SK-N-SH (cell line): Measurements from ENCODE around the gene OLFML3. TPM values are rescaled to one million over a fixed set of nuclear protein-coding genes. Genes with fewer than 3 reads are reported as not detected.

ENCODE experiments used
- CTCF ChIA-PET: fragments of 300-600, 350-600 bp; formaldehyde crosslinking; extraction: SDS; loops from one replicate; lab custom pipeline; 2021; lab: Yijun Ruan, JAX
- POLR2A ChIA-PET: fragments of 350-600 bp; sonication (Branson Sonifier 250); formaldehyde crosslinking; extraction: SDS; loops from one replicate; lab custom pipeline; 2020; ENCODE audit warnings: antibody characterized with exemption, inconsistent platforms; lab: Yijun Ruan, JAX
- DNase-seq: peaks from one replicate; pipeline ENCODE4 v3.0.0; 2012
- H2AFZ ChIP-seq: fragments of 200-600 bp; sonication (generic); 2 replicates; pipeline ENCODE4 v1.8.1; 2016; ENCODE audit warnings: antibody characterized with exemption, mild to moderate bottlenecking, low read depth
- H3F3A ChIP-seq: fragments of 200-600 bp; sonication (generic); replicated peaks from 2 replicates; pipeline ENCODE3; 2016; ENCODE audit warnings: antibody characterized with exemption, mild to moderate bottlenecking; ENCODE audit not compliant: insufficient read depth
- H3K27ac ChIP-seq, 2 experiments: fragments of 200-500 bp in 1 of 2; fragments of 200-600 bp in 1 of 2; sonication (Bioruptor generic) in 1 of 2; sonication (generic), shearing (Covaris generic) in 1 of 2; 2 replicates each; pipeline versions ENCODE4 v1.5.1 to v1.6.1; 2014 to 2016; ENCODE audit warnings: low read depth in 2 of 2, inconsistent platforms in 1 of 2, low read length in 1 of 2, mild to moderate bottlenecking in 1 of 2, mixed read lengths in 1 of 2
- H3K27me3 ChIP-seq: fragments of 200-600 bp; sonication (generic), shearing (Covaris generic); 2 replicates; pipeline ENCODE4 v1.6.1; 2016; ENCODE audit warnings: mixed run types; ENCODE audit not compliant: insufficient read depth
- H3K36me3 ChIP-seq, 2 experiments: fragments of 200-500 bp in 1 of 2; fragments of 200-600 bp in 1 of 2; sonication (Bioruptor generic) in 1 of 2; sonication (generic) in 1 of 2; replicated peaks in 1 of 2; 2 replicates each; pipeline versions ENCODE3 to v1.5.1; 2014 to 2016; ENCODE audit warnings: low read length in 1 of 2, mild to moderate bottlenecking in 1 of 2; ENCODE audit not compliant: insufficient read depth in 2 of 2, control insufficient read depth in 1 of 2
- H3K4me1 ChIP-seq, 2 experiments: fragments of 200-500 bp in 1 of 2; fragments of 200-600 bp in 1 of 2; sonication (Bioruptor generic) in 1 of 2; sonication (generic), shearing (Covaris generic) in 1 of 2; 2 replicates each; pipeline versions ENCODE4 v1.5.1 to v1.6.1; 2014 to 2016; ENCODE audit warnings: low read depth in 1 of 2, low read length in 1 of 2, mixed run types in 1 of 2; ENCODE audit not compliant: insufficient read depth in 2 of 2, control insufficient read depth in 1 of 2
- H3K4me2 ChIP-seq: fragments of 200-600 bp; sonication (generic), shearing (Covaris generic); 2 replicates; pipeline ENCODE4 v1.6.1; 2017; ENCODE audit warnings: mixed run types
- H3K4me3 ChIP-seq, 2 experiments: fragments of 200-500 bp in 1 of 2; fragments of 200-600 bp in 1 of 2; sonication (Bioruptor generic) in 1 of 2; sonication (generic), shearing (Covaris generic) in 1 of 2; 2 replicates each; pipeline versions ENCODE4 v1.5.1 to v1.8.1; 2014 to 2016; ENCODE audit warnings: low read depth in 2 of 2, inconsistent platforms in 1 of 2, low read length in 1 of 2, mild to moderate bottlenecking in 1 of 2, mixed read lengths in 1 of 2, moderate library complexity in 1 of 2
- H3K79me2 ChIP-seq: fragments of 200-600 bp; sonication (generic); 2 replicates; pipeline ENCODE4 v1.8.1; 2017; ENCODE audit warnings: mild to moderate bottlenecking; ENCODE audit not compliant: insufficient read depth
- H3K9ac ChIP-seq: fragments of 200-600 bp; sonication (generic); 2 replicates; pipeline ENCODE4 v1.6.1; 2017; ENCODE audit warnings: mixed run types
- H3K9me2 ChIP-seq: fragments of 200-600 bp; sonication (generic); 2 replicates; pipeline ENCODE4 v1.6.1; 2017; ENCODE audit warnings: mixed run types
- H3K9me3 ChIP-seq: fragments of 200-600 bp; sonication (generic); 2 replicates; pipeline ENCODE4 v1.6.1; 2017; ENCODE audit warnings: mixed run types, mild to moderate bottlenecking, moderate library complexity
- H4K20me1 ChIP-seq: fragments of 200-600 bp; sonication (generic); 2 replicates; pipeline ENCODE4 v1.6.1; 2017; ENCODE audit warnings: mild to moderate bottlenecking, mixed run types; ENCODE audit not compliant: insufficient read depth
- CHD2 ChIP-seq: fragments of 150-350 bp; IDR thresholded peaks from 2 replicates; pipeline ENCODE4 v1.6.1; 2018; ENCODE audit warnings: low read length; ENCODE audit not compliant: partially characterized antibody
- FOXJ3 ChIP-seq: sonication (generic); formaldehyde crosslinking; IDR thresholded peaks from 2 replicates; pipeline ENCODE4 v1.5.1; 2020; ENCODE audit warnings: mild to moderate bottlenecking, missing genetic modification reagents
- GABPA ChIP-seq: IDR thresholded peaks from 2 replicates; pipeline ENCODE4 v1.4.0; 2012; ENCODE audit warnings: low read depth, mild to moderate bottlenecking
- JUND ChIP-seq: IDR thresholded peaks from 2 replicates; pipeline ENCODE4 v1.4.0; 2012
- RXRA ChIP-seq: IDR thresholded peaks from 2 replicates; pipeline ENCODE4 v1.4.0; 2012; ENCODE audit warnings: low read depth, mild to moderate bottlenecking, borderline replicate concordance
- TCF12 ChIP-seq: IDR thresholded peaks from 2 replicates; pipeline ENCODE4 v1.4.0; 2012
- TEAD4 ChIP-seq: IDR thresholded peaks from 2 replicates; pipeline ENCODE4 v1.4.0; 2012; ENCODE audit warnings: mild to moderate bottlenecking, borderline replicate concordance; ENCODE audit not compliant: insufficient read depth
- YY1 ChIP-seq: IDR thresholded peaks from 2 replicates; pipeline ENCODE4 v1.4.0; 2012; ENCODE audit warnings: low read depth, mild to moderate bottlenecking
- WGBS: methylation state at CpG from one replicate; pipeline ENCODE4 v1.1.6; 2017; ENCODE audit warnings: low lambda C conversion rate; 5-methylcytosine and 5-hydroxymethylcytosine counted together
- polyA plus RNA-seq, 3 experiments: library from polyadenylated mRNA; depleted of rRNA; stranded (reverse); fragments of >200 nt; gene quantifications; 2 replicates each; pipeline ENCODE4 v1.2.3, GENCODE V29; 2012
- TF ChIP-seq, protein P1 (sequence below): IDR thresholded peaks from 2 replicates; pipeline ENCODE4 v1.4.0; 2012; ENCODE audit warnings: low read depth
- TF ChIP-seq, protein P2 (sequence below): IDR thresholded peaks from 2 replicates; pipeline ENCODE4 v1.6.1; 2012; ENCODE audit warnings: mild to moderate bottlenecking, low read depth, low read length, moderate library complexity
- TF ChIP-seq, protein P3 (sequence below): fragments of 200-600 bp; sonication (generic); IDR thresholded peaks from 2 replicates; pipeline ENCODE4 v1.6.1; 2017; ENCODE audit warnings: antibody characterized with exemption, mild to moderate bottlenecking, moderate library complexity

OLFML3 gene
- polyA plus RNA-seq, 1 of the 3 experiments (the other 2 are of a cell fraction) = 26.1 TPM

DNA sequence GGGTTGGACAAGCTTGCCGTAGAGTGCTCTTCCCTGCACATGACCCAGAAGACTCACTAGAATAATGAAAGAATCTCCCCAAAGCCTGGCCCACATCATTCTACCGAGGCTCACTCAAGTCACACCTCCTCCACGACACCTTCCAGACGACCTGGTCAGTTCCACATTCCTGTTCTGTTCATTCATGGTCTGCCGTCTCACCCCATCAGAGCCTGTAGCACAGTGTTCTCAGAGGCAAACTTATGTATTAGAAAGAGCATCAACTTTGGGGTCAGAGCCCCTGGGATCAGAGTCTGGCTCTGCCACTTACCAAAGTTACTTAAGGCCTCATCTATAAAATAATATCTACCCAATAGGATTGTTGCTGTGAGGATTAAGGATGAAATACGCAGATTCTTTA is 7.5 kb downstream of the OLFML3 start:
- no peak for TF ChIP-seq CHD2
- Histone ChIP-seq H3K4me3 (no peak overlapping the region), H3K4me2 (no peak overlapping the region), H3K9me3 (no peaks in the 10 kb centered on the region), H2AFZ (no peak overlapping the region), H3K36me3 (no peaks in the 10 kb centered on the region), H3K9me2 (no peaks in the 10 kb centered on the region), H3K4me1 (peaks cover 8 to 16% of the 10 kb centered on the region in 2 experiments; a peak in 3 of 4 replicates), H4K20me1 (no peaks in the 10 kb centered on the region), H3K27ac (no peak overlapping the region), H3F3A (no peaks in the 10 kb centered on the region), H3K79me2 (no peaks in the 10 kb centered on the region), H3K27me3 (no peaks in the 10 kb centered on the region), H3K9ac (no peak overlapping the region)
- CTCF ChIA-PET = interaction anchor here (5.3 kb wide), 1 partner anchor 8 kb away, joined by 21 read pairs; the partner anchor contains the start of gene OLFML3
- POLR2A ChIA-PET = no interaction called here
- 67% methylated on average over 6 of the region's 6 CpGs for WGBS
- no peak for DNase-seq

DNA sequence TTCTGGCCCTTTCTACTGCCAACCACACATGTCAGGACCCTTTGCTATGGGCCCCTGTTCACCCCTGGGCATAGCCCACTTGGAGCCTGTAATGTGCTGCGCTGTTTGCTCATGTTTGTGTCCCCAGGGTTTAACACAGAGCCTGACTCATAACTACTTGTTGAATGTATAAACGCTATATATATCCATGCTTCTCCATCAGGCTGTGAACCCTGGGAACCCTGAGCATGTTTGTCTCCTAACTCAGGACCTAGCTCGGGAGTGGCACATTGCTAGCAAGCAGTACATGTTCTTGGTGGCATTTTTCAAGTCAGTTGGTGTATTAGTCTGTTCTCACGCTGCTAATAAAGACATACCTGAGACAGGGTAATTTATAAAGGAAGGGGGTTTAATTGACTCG is 8.0 kb downstream of the OLFML3 start:
- H3K9me2 ChIP-seq = no peaks in the 10 kb centered on the region
- POLR2A ChIA-PET = no interaction called here
- 57% methylated on average over 5 of the region's 5 CpGs for WGBS
- CTCF ChIA-PET = interaction anchor here (5.3 kb wide), 1 partner anchor 9 kb away, joined by 21 read pairs; the partner anchor contains the start of gene OLFML3
- TF ChIP-seq JUND (no peak), TEAD4 (no peak), CHD2 (no peak), FOXJ3 (CRISPR knock-in tag) (no peak), YY1 (no peak), GABPA (no peak), TCF12 (no peak), RXRA (no peak)
- TF ChIP-seq, protein P1, sequence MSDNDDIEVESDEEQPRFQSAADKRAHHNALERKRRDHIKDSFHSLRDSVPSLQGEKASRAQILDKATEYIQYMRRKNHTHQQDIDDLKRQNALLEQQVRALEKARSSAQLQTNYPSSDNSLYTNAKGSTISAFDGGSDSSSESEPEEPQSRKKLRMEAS = no peak
- TF ChIP-seq, protein P2, sequence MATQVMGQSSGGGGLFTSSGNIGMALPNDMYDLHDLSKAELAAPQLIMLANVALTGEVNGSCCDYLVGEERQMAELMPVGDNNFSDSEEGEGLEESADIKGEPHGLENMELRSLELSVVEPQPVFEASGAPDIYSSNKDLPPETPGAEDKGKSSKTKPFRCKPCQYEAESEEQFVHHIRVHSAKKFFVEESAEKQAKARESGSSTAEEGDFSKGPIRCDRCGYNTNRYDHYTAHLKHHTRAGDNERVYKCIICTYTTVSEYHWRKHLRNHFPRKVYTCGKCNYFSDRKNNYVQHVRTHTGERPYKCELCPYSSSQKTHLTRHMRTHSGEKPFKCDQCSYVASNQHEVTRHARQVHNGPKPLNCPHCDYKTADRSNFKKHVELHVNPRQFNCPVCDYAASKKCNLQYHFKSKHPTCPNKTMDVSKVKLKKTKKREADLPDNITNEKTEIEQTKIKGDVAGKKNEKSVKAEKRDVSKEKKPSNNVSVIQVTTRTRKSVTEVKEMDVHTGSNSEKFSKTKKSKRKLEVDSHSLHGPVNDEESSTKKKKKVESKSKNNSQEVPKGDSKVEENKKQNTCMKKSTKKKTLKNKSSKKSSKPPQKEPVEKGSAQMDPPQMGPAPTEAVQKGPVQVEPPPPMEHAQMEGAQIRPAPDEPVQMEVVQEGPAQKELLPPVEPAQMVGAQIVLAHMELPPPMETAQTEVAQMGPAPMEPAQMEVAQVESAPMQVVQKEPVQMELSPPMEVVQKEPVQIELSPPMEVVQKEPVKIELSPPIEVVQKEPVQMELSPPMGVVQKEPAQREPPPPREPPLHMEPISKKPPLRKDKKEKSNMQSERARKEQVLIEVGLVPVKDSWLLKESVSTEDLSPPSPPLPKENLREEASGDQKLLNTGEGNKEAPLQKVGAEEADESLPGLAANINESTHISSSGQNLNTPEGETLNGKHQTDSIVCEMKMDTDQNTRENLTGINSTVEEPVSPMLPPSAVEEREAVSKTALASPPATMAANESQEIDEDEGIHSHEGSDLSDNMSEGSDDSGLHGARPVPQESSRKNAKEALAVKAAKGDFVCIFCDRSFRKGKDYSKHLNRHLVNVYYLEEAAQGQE = no peak
- TF ChIP-seq, protein P3, sequence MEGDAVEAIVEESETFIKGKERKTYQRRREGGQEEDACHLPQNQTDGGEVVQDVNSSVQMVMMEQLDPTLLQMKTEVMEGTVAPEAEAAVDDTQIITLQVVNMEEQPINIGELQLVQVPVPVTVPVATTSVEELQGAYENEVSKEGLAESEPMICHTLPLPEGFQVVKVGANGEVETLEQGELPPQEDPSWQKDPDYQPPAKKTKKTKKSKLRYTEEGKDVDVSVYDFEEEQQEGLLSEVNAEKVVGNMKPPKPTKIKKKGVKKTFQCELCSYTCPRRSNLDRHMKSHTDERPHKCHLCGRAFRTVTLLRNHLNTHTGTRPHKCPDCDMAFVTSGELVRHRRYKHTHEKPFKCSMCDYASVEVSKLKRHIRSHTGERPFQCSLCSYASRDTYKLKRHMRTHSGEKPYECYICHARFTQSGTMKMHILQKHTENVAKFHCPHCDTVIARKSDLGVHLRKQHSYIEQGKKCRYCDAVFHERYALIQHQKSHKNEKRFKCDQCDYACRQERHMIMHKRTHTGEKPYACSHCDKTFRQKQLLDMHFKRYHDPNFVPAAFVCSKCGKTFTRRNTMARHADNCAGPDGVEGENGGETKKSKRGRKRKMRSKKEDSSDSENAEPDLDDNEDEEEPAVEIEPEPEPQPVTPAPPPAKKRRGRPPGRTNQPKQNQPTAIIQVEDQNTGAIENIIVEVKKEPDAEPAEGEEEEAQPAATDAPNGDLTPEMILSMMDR = no peak
- no peaks in the 10 kb centered on the region for H3F3A ChIP-seq
- H3K79me2 ChIP-seq = no peaks in the 10 kb centered on the region
- no peaks in the 10 kb centered on the region for H3K36me3 ChIP-seq
- H3K27me3 ChIP-seq = no peaks in the 10 kb centered on the region
- H3K4me1 ChIP-seq = peaks cover 5 to 13% of the 10 kb centered on the region in 2 experiments; a peak in 3 of 4 replicates
- H3K4me3 ChIP-seq = no peak overlapping the region
- H3K9me3 ChIP-seq = no peaks in the 10 kb centered on the region
- H4K20me1 ChIP-seq = no peaks in the 10 kb centered on the region
- no peak overlapping the region for H3K27ac ChIP-seq
- no peak overlapping the region for H2AFZ ChIP-seq
- no peak for DNase-seq
- H3K9ac ChIP-seq = no peak overlapping the region
- no peak overlapping the region for H3K4me2 ChIP-seq
